ENCODE results near the gene TTC9C.
A peak's percentile ranks its signal among the peaks of the same experiment; 100 is the strongest.
"Not testable (repeated sequence)": the region's sequence is repeated elsewhere in the genome, so short reads cannot be mapped to it uniquely, and the experiment has no call there.

Gene TTC9C

DNA sequence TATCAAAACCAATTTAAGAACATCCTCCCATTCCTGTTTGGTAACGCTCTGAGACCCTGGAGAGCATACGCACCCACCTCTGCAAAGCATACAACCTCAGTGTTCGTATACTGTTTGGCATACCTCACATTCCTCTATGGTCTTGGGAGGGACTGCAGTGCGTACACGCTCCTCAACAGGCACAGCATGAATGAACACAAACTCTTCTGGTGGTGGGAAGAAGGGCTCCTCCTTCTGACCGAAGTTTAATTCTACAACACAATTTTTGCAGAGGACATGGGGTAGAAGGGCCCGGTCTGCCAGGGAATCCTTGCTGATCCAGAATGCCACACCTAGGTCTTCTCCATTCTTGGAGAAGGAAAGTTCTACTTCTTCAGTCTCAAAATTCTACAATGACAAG, 6.3 kb upstream of the TTC9C start:
- peaks cover 44 to 76% (median 72%) of the 10 kb centered on the region in 5 donors for H3K36me3 ChIP-seq (ENCODE audit: control insufficient read depth in 5 of 5, insufficient read depth in 5 of 5, low read length in 5 of 5)
- no peaks in the 10 kb centered on the region for H3K27me3 ChIP-seq (ENCODE audit: control insufficient read depth in 5 of 5, insufficient read depth in 4 of 5, low read length in 5 of 5)
- no peak overlapping the region for H3K27ac ChIP-seq (ENCODE audit: low read depth, low read length)
- H3K4me3 ChIP-seq (ENCODE audit: low read depth in 1 of 5, low read length in 5 of 5), result no peak overlapping the region
- H3K4me1 ChIP-seq (ENCODE audit: control insufficient read depth in 5 of 5, insufficient read depth in 5 of 5, low read length in 5 of 5), result peaks cover 10 to 33% (median 30%) of the 10 kb centered on the region in 5 donors
- no peaks in the 10 kb centered on the region for H3K9me3 ChIP-seq (ENCODE audit: control insufficient read depth in 5 of 5, low read length in 5 of 5)
- no peak overlapping the region for H3K9ac ChIP-seq (ENCODE audit: low read length in 5 of 5)

- H3K36me3 ChIP-seq (ENCODE audit: control insufficient read depth in 5 of 5, insufficient read depth in 5 of 5, low read length in 5 of 5), result peaks cover 35 to 54% (median 50%) of the 10 kb centered on the region in 5 donors
Observed at GRCh38 chr11:62724171-62724570, 4.1 kb upstream of the TTC9C start.

GRCh38 chr11:62725646-62726045, 2.6 kb upstream of the TTC9C start:
- no peaks in the 10 kb centered on the region for H3K27me3 ChIP-seq (ENCODE audit: control insufficient read depth in 5 of 5, insufficient read depth in 4 of 5, low read length in 5 of 5)
- H3K27ac ChIP-seq (ENCODE audit: low read depth, low read length), result peak overlapping the region; percentile 98
- peaks cover 15 to 54% (median 45%) of the 10 kb centered on the region in 5 donors for H3K4me1 ChIP-seq (ENCODE audit: control insufficient read depth in 5 of 5, insufficient read depth in 5 of 5, low read length in 5 of 5)
- H3K4me3 ChIP-seq (ENCODE audit: low read depth in 1 of 5, low read length in 5 of 5), result peak overlapping the region; percentile 74 to 97 (median 94)
- H3K36me3 ChIP-seq (ENCODE audit: control insufficient read depth in 5 of 5, insufficient read depth in 5 of 5, low read length in 5 of 5), result peaks cover 27 to 39% (median 35%) of the 10 kb centered on the region in 5 donors
- peak overlapping the region; percentile 92 to 98 (median 97) for H3K9ac ChIP-seq (ENCODE audit: low read length in 5 of 5)
- no peaks in the 10 kb centered on the region for H3K9me3 ChIP-seq (ENCODE audit: control insufficient read depth in 5 of 5, low read length in 5 of 5)

More at GRCh38 chr11:62724171-62724570, 4.1 kb upstream of the TTC9C start:
- H3K9ac ChIP-seq (ENCODE audit: low read length in 5 of 5), result peak overlapping the region in 4 of 5 donors; percentile 60 to 98 (median 80)
- no peaks in the 10 kb centered on the region for H3K9me3 ChIP-seq (ENCODE audit: control insufficient read depth in 5 of 5, low read length in 5 of 5)
- H3K27me3 ChIP-seq (ENCODE audit: control insufficient read depth in 5 of 5, insufficient read depth in 4 of 5, low read length in 5 of 5), result no peaks in the 10 kb centered on the region
- H3K4me1 ChIP-seq (ENCODE audit: control insufficient read depth in 5 of 5, insufficient read depth in 5 of 5, low read length in 5 of 5), result peaks cover 15 to 42% (median 35%) of the 10 kb centered on the region in 5 donors
- peak overlapping the region in 4 of 5 donors; percentile 5 to 97 (median 40) for H3K4me3 ChIP-seq (ENCODE audit: low read depth in 1 of 5, low read length in 5 of 5)
- peak overlapping the region; percentile 98 for H3K27ac ChIP-seq (ENCODE audit: low read depth, low read length)

GRCh38 chr11:62726156-62726914, 2.0 kb upstream of the TTC9C start:
- Histone ChIP-seq H3K9ac (ENCODE audit: low read length in 5 of 5) (peak overlapping the region; percentile 92 to 98 (median 97)), H3K4me1 (ENCODE audit: control insufficient read depth in 5 of 5, insufficient read depth in 5 of 5, low read length in 5 of 5) (peaks cover 15 to 54% (median 47%) of the 10 kb centered on the region in 5 donors), H3K9me3 (ENCODE audit: control insufficient read depth in 5 of 5, low read length in 5 of 5) (no peaks in the 10 kb centered on the region), H3K27me3 (ENCODE audit: control insufficient read depth in 5 of 5, insufficient read depth in 4 of 5, low read length in 5 of 5) (no peaks in the 10 kb centered on the region), H3K4me3 (ENCODE audit: low read depth in 1 of 5, low read length in 5 of 5) (peak overlapping the region; percentile 74 to 97 (median 94)), H3K27ac (ENCODE audit: low read depth, low read length) (peak overlapping the region; percentile 98), H3K36me3 (ENCODE audit: control insufficient read depth in 5 of 5, insufficient read depth in 5 of 5, low read length in 5 of 5) (peaks cover 21 to 33% (median 32%) of the 10 kb centered on the region in 5 donors)

- H3K27me3 ChIP-seq (ENCODE audit: control insufficient read depth in 5 of 5, insufficient read depth in 4 of 5, low read length in 5 of 5), result no peaks in the 10 kb centered on the region
- peak overlapping the region; percentile 98 for H3K27ac ChIP-seq (ENCODE audit: low read depth, low read length)
- peak overlapping the region in 4 of 5 donors; percentile 74 to 97 (median 90) for H3K4me3 ChIP-seq (ENCODE audit: low read depth in 1 of 5, low read length in 5 of 5)
- peak overlapping the region; percentile 92 to 98 (median 97) for H3K9ac ChIP-seq (ENCODE audit: low read length in 5 of 5)
- peaks cover 16 to 29% (median 27%) of the 10 kb centered on the region in 5 donors for H3K36me3 ChIP-seq (ENCODE audit: control insufficient read depth in 5 of 5, insufficient read depth in 5 of 5, low read length in 5 of 5)
- no peaks in the 10 kb centered on the region for H3K9me3 ChIP-seq (ENCODE audit: control insufficient read depth in 5 of 5, low read length in 5 of 5)
- peaks cover 15 to 54% (median 49%) of the 10 kb centered on the region in 5 donors for H3K4me1 ChIP-seq (ENCODE audit: control insufficient read depth in 5 of 5, insufficient read depth in 5 of 5, low read length in 5 of 5)
Observed at GRCh38 chr11:62726915-62727164, 1.4 kb upstream of the TTC9C start.

- Histone ChIP-seq H3K9me3 (ENCODE audit: control insufficient read depth in 5 of 5, low read length in 5 of 5) (no peaks in the 10 kb centered on the region), H3K4me1 (ENCODE audit: control insufficient read depth in 5 of 5, insufficient read depth in 5 of 5, low read length in 5 of 5) (peaks cover 15 to 54% (median 49%) of the 10 kb centered on the region in 5 donors), H3K36me3 (ENCODE audit: control insufficient read depth in 5 of 5, insufficient read depth in 5 of 5, low read length in 5 of 5) (peaks cover 11 to 24% (median 22%) of the 10 kb centered on the region in 5 donors), H3K9ac (ENCODE audit: low read length in 5 of 5) (peak within 1 kb of the TSS; percentile 92 to 98 (median 98)), H3K27me3 (ENCODE audit: control insufficient read depth in 5 of 5, insufficient read depth in 4 of 5, low read length in 5 of 5) (no peaks in the 10 kb centered on the region), H3K27ac (ENCODE audit: low read depth, low read length) (peak within 1 kb of the TSS; percentile 98), H3K4me3 (ENCODE audit: low read depth in 1 of 5, low read length in 5 of 5) (peak within 1 kb of the TSS; percentile 74 to 97 (median 94))
Observed at GRCh38 chr11:62727165-62727871, 968 bp upstream of the TTC9C start, which contains the start of gene HNRNPUL2. HNRNPUL2 (minus strand) TSS chr11:62727457; CDS start chr11:62727156, 301 bp downstream.

GRCh38 chr11:62727872-62728170, 465 bp upstream of the TTC9C start:
- peak overlapping the region; percentile 98 for H3K27ac ChIP-seq (ENCODE audit: low read depth, low read length)
- peak overlapping the region; percentile 74 to 97 (median 94) for H3K4me3 ChIP-seq (ENCODE audit: low read depth in 1 of 5, low read length in 5 of 5)
- H3K9me3 ChIP-seq (ENCODE audit: control insufficient read depth in 5 of 5, low read length in 5 of 5), result no peaks in the 10 kb centered on the region
- H3K27me3 ChIP-seq (ENCODE audit: control insufficient read depth in 5 of 5, insufficient read depth in 4 of 5, low read length in 5 of 5), result no peaks in the 10 kb centered on the region
- peaks cover 15 to 54% (median 49%) of the 10 kb centered on the region in 5 donors for H3K4me1 ChIP-seq (ENCODE audit: control insufficient read depth in 5 of 5, insufficient read depth in 5 of 5, low read length in 5 of 5)
- peaks cover 6 to 19% (median 17%) of the 10 kb centered on the region in 5 donors for H3K36me3 ChIP-seq (ENCODE audit: control insufficient read depth in 5 of 5, insufficient read depth in 5 of 5, low read length in 5 of 5)
- H3K9ac ChIP-seq (ENCODE audit: low read length in 5 of 5), result peak overlapping the region; percentile 81 to 98 (median 97)

DNA sequence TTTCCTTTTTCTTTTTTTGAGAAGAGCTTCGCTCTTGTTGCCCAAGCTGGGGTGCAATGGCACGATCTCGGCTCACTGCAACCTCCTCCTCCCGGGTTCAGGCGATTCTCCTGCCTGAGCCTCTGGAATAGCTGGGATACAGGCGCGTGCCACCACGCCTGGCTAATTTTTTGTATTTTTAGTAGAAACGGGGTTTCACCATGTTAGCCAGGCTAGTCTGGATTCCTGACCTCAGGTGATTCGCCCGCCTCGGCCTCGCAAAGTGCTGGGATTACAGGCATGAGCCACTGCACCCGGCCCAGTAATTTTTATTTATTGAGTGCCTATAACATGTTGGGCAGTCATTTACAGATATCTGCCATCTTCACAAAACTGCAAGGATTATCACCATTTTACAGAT, 1.8 kb downstream of the TTC9C start:
- peak overlapping the region; percentile 17 for H3K27ac ChIP-seq (ENCODE audit: low read depth, low read length)
- not testable (repeated sequence) for H3K27me3 ChIP-seq (ENCODE audit: control insufficient read depth in 5 of 5, insufficient read depth in 4 of 5, low read length in 5 of 5); H3K9me3 ChIP-seq (ENCODE audit: control insufficient read depth in 5 of 5, low read length in 5 of 5)
- H3K4me1 ChIP-seq (ENCODE audit: control insufficient read depth in 5 of 5, insufficient read depth in 5 of 5, low read length in 5 of 5), result peaks cover 11 to 38% (median 36%) of the 10 kb centered on the region in 5 donors
- peak overlapping the region in 3 of 5 donors; percentile 3 to 56 (median 13) for H3K9ac ChIP-seq (ENCODE audit: low read length in 5 of 5)
- H3K36me3 ChIP-seq (ENCODE audit: control insufficient read depth in 5 of 5, insufficient read depth in 5 of 5, low read length in 5 of 5), result peaks cover 4 to 19% (median 13%) of the 10 kb centered on the region in 5 donors
- H3K4me3 ChIP-seq (ENCODE audit: low read depth in 1 of 5, low read length in 5 of 5), result peak overlapping the region in 4 of 5 donors; percentile 12 to 86 (median 33)

GRCh38 chr11:62732830-62733229, 4.5 kb downstream of the TTC9C start:
- H3K27ac ChIP-seq (ENCODE audit: low read depth, low read length), result no peak overlapping the region
- peak overlapping the region in 1 of 5 donors; percentile 10 for H3K9ac ChIP-seq (ENCODE audit: low read length in 5 of 5)
- no peaks in the 10 kb centered on the region for H3K27me3 ChIP-seq (ENCODE audit: control insufficient read depth in 5 of 5, insufficient read depth in 4 of 5, low read length in 5 of 5)
- H3K9me3 ChIP-seq (ENCODE audit: control insufficient read depth in 5 of 5, low read length in 5 of 5), result no peaks in the 10 kb centered on the region
- peaks cover 2 to 22% (median 20%) of the 10 kb centered on the region in 5 donors for H3K4me1 ChIP-seq (ENCODE audit: control insufficient read depth in 5 of 5, insufficient read depth in 5 of 5, low read length in 5 of 5)
- H3K4me3 ChIP-seq (ENCODE audit: low read depth in 1 of 5, low read length in 5 of 5), result no peak overlapping the region
- H3K36me3 ChIP-seq (ENCODE audit: control insufficient read depth in 5 of 5, insufficient read depth in 5 of 5, low read length in 5 of 5), result peaks cover 10 to 35% (median 18%) of the 10 kb centered on the region in 5 donors

DNA sequence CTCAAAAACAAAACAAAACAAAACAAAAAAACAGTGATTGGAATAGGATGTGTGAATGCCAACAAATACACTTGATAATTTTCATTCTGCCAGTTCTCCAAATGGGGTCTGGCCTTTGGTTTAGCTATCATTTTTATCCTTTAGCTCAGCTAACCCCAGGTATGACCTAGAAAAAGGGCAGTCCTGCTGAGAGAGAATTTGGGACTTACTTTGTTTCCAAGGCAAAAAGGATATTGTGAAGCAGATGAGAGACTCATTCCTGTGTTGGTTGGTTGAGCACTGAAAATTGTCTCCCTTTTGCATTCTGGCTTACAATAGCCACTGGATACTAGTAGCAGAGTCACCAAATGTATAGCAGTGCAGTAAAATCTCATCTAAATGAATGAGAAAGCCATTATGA, 8.9 kb downstream of the TTC9C start:
- no peaks in the 10 kb centered on the region for H3K4me1 ChIP-seq (ENCODE audit: control insufficient read depth in 5 of 5, insufficient read depth in 5 of 5, low read length in 5 of 5)
- no peak overlapping the region for H3K9ac ChIP-seq (ENCODE audit: low read length in 5 of 5)
- peaks cover 16 to 66% (median 46%) of the 10 kb centered on the region in 5 donors for H3K36me3 ChIP-seq (ENCODE audit: control insufficient read depth in 5 of 5, insufficient read depth in 5 of 5, low read length in 5 of 5)
- H3K4me3 ChIP-seq (ENCODE audit: low read depth in 1 of 5, low read length in 5 of 5), result no peak overlapping the region
- no peak overlapping the region for H3K27ac ChIP-seq (ENCODE audit: low read depth, low read length)
- H3K27me3 ChIP-seq (ENCODE audit: control insufficient read depth in 5 of 5, insufficient read depth in 4 of 5, low read length in 5 of 5), result no peaks in the 10 kb centered on the region
- no peaks in the 10 kb centered on the region for H3K9me3 ChIP-seq (ENCODE audit: control insufficient read depth in 5 of 5, low read length in 5 of 5)

All from subcutaneous abdominal adipose tissue (tissue), 5 donors.